Smooth muscle cell (in vitro differentiated cells): ENCODE measurements around the gene NCBP2L. TPM values are rescaled to one million over a fixed set of nuclear protein-coding genes. Genes with fewer than 3 reads are reported as not detected.
A peak's percentile ranks its signal among the peaks of the same experiment; 100 is the strongest.

Source experiments
- DNase-seq: peaks from one replicate; lab custom pipeline; 2025; ENCODE audit not compliant: unreplicated experiment; lab: John Stamatoyannopoulos, UW
- H2AFZ ChIP-seq: fragments of 200-600 bp; sonication (generic); 2 replicates; pipeline ENCODE4 v1.6.0; 2016; ENCODE audit warnings: antibody characterized with exemption, low read depth, mild to moderate bottlenecking
- H3F3A ChIP-seq: fragments of 200-600 bp; sonication (generic); 2 replicates; pipeline ENCODE4 v1.6.0; 2017; ENCODE audit warnings: antibody characterized with exemption, low read depth
- H3K27ac ChIP-seq: fragments of 200-600 bp; sonication (generic); 2 replicates; pipeline ENCODE4 v1.5.1; 2016; ENCODE audit warnings: low read depth, mild to moderate bottlenecking
- H3K27me3 ChIP-seq: fragments of 200-600 bp; sonication (generic); 2 replicates; pipeline ENCODE4 v1.6.1; 2016; ENCODE audit warnings: low read depth, mild to moderate bottlenecking
- H3K36me3 ChIP-seq: fragments of 200-600 bp; sonication (generic); 2 replicates; pipeline ENCODE4 v1.5.1; 2016; ENCODE audit warnings: low read depth
- H3K4me1 ChIP-seq: fragments of 200-600 bp; sonication (generic); 2 replicates; pipeline ENCODE4 v1.5.1; 2016; ENCODE audit warnings: low read depth
- H3K4me2 ChIP-seq: fragments of 200-600 bp; sonication (generic); 2 replicates; pipeline ENCODE4 v1.6.0; 2016; ENCODE audit warnings: mild to moderate bottlenecking
- H3K4me3 ChIP-seq: fragments of 200-600 bp; sonication (generic); 2 replicates; pipeline ENCODE4 v1.5.1; 2016; ENCODE audit warnings: mild to moderate bottlenecking
- H3K79me2 ChIP-seq: fragments of 200-600 bp; sonication (generic); 2 replicates; pipeline ENCODE4 v1.6.0; 2016; ENCODE audit warnings: low read depth, mild to moderate bottlenecking
- H3K9ac ChIP-seq: fragments of 200-600 bp; sonication (generic); 2 replicates; pipeline ENCODE4 v1.6.0; 2016; ENCODE audit warnings: low read depth
- H3K9me3 ChIP-seq: fragments of 200-600 bp; sonication (generic); replicated peaks from 2 replicates; pipeline ENCODE4 v1.5.1; 2016; ENCODE audit warnings: low read depth
- H4K20me1 ChIP-seq: fragments of 200-600 bp; sonication (generic); 2 replicates; pipeline ENCODE4 v1.6.0; 2016; ENCODE audit warnings: low read depth
- WGBS: methylation state at CpG from one replicate; pipeline ENCODE4 v1.1.7; 2016; ENCODE audit warnings: low lambda C conversion rate; 5-methylcytosine and 5-hydroxymethylcytosine counted together
- polyA plus RNA-seq: library from polyadenylated mRNA; unstranded; fragments of >200 nt; fragmentation: Nextera tagmentation; extraction: Ambion mirVana; gene quantifications from 2 replicates; pipeline ENCODE4 v1.2.1, GENCODE V29; 2016
- total RNA-seq: library from RNA; depleted of rRNA; stranded (reverse); fragments of >200 nt; gene quantifications from 2 replicates; pipeline ENCODE4 v1.2.3, GENCODE V29; 2014
- TF ChIP-seq, protein P1 (sequence below): fragments of 200-600 bp; sonication (generic); IDR thresholded peaks from 2 replicates; pipeline ENCODE4 v1.5.1; 2017; ENCODE audit warnings: borderline replicate concordance, mild to moderate bottlenecking, antibody characterized with exemption; ENCODE audit not compliant: insufficient read depth, poor library complexity, severe bottlenecking

Gene NCBP2L
- total and polyA plus RNA-seq, 2 experiments from 2014 or later = not detected

DNA sequence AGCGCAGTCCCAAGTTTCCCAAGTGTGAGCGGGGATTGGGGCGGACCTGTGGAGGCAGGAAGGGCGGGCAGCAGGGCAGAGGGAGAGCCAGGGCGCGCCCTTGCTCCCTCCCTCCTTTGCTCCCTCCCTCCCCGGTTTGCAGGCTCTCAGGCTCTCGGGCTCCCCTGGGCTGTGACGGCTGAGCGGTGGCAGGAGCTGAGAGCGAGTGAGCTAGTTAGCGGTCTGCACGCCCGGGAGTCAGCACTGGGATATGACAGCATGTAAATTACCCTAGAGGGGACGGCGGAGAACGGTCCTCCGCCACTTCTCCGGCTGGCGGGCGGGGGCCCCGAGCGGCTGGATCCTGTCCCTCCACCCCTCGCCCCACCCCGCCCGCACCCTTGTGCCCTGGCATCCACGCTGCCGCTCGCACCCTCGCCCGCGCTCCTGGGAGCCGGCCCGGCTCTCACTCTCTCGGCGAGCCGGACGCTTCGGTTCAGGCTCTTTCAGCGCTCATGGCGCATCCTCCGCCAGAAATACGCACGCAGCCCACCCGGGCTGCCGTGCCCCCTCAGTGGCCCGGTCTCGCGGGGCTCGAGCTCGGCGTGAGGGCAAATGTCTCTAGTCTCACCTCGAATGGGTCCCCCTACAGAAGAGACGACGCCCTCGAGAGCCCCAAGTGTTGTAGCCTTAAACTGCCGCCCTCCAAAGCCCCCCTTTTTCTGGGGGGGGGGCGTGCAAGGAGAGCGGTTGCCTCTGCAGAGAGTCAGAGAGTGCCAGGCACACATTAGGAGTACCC is 1.6 kb upstream of the NCBP2L start, which contains the start of gene TSC22D3:
TSC22D3 (minus strand) TSS at position 54 of the 778 bp plus-strand sequence. CDS start 368 bp downstream, outside the sequence.
- H4K20me1 ChIP-seq = no peaks in the 10 kb centered on the region
- peak within 1 kb of the TSS; percentile 23 for H3K9ac ChIP-seq
- no peaks in the 10 kb centered on the region for H3K36me3 ChIP-seq
- H3F3A ChIP-seq = no peaks in the 10 kb centered on the region
- peak; percentile 48 for DNase-seq
- peak within 1 kb of the TSS; percentile 98 for H2AFZ ChIP-seq
- peak within 1 kb of the TSS; percentile 96 for H3K4me2 ChIP-seq
- H3K27ac ChIP-seq = no peak within 1 kb of the TSS
- H3K4me3 ChIP-seq = peak within 1 kb of the TSS; percentile 64
- WGBS = 1% methylated on average over 43 of the region's 59 CpGs
- H3K79me2 ChIP-seq = no peaks in the 10 kb centered on the region
- TF ChIP-seq, protein P1, sequence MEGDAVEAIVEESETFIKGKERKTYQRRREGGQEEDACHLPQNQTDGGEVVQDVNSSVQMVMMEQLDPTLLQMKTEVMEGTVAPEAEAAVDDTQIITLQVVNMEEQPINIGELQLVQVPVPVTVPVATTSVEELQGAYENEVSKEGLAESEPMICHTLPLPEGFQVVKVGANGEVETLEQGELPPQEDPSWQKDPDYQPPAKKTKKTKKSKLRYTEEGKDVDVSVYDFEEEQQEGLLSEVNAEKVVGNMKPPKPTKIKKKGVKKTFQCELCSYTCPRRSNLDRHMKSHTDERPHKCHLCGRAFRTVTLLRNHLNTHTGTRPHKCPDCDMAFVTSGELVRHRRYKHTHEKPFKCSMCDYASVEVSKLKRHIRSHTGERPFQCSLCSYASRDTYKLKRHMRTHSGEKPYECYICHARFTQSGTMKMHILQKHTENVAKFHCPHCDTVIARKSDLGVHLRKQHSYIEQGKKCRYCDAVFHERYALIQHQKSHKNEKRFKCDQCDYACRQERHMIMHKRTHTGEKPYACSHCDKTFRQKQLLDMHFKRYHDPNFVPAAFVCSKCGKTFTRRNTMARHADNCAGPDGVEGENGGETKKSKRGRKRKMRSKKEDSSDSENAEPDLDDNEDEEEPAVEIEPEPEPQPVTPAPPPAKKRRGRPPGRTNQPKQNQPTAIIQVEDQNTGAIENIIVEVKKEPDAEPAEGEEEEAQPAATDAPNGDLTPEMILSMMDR = peak; percentile 4
- no peaks in the 10 kb centered on the region for H3K9me3 ChIP-seq
- H3K4me1 ChIP-seq = peaks cover 16% of the 10 kb centered on the region
- peaks cover 38% of the 10 kb centered on the region for H3K27me3 ChIP-seq

DNA sequence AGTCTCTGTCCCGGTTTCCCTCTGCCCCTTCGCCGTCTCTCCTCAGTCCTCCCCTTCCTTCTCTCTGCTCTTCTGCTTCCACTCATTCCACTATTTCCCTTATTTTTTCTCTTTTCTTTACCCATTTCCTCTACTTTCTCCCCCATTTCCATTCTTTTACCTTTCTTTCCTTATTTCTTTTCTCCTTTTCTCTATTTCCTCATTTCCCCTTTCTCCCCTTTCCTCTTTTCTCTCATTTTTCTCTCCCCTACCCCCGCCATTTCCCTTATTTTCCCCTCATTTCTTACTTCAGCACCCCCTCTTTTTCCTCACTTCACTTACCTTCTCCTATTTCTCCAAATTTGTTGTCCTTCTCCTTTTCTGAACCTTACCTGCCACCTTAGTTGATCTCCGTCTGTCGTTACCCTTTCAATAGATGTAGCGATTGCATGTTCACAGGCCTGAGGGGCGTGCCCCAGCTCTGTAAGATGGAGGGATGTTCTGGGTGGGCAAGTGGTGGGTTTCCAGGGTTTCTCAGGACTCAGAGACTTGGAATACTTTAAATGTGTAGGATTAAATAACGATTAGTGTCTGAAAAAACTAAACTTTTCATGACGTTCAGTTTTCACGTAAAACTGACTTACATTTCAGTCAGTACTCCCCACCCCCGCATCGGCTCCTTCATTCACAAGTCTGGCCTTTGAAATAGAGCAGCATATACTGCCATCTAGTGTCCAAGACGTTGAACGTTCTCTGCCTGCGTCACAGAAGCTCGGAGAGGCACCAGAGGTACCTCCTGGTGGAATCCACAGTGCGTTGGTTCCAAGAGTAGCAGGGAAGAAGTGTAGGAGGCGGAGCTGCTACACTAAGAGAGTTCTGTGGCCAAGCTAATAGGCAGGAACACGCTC is 641 bp upstream of the NCBP2L start:
- H3K4me3 ChIP-seq = peak overlapping the region; percentile 64
- 6% methylated on average over 20 of the region's 20 CpGs for WGBS
- no peak overlapping the region for H3K9ac ChIP-seq
- H3K79me2 ChIP-seq = no peaks in the 10 kb centered on the region
- H3K4me2 ChIP-seq = peak overlapping the region; percentile 96
- H2AFZ ChIP-seq = peak overlapping the region; percentile 98
- TF ChIP-seq, protein P1 = peak; percentile 81
- H4K20me1 ChIP-seq = no peaks in the 10 kb centered on the region
- H3K27me3 ChIP-seq = peaks cover 38% of the 10 kb centered on the region
- peak; percentile 57 for DNase-seq
- no peaks in the 10 kb centered on the region for H3K36me3 ChIP-seq
- H3K4me1 ChIP-seq = peaks cover 16% of the 10 kb centered on the region
- H3K9me3 ChIP-seq = no peaks in the 10 kb centered on the region
- no peak overlapping the region for H3K27ac ChIP-seq
- no peaks in the 10 kb centered on the region for H3F3A ChIP-seq

GRCh38 chrX:107780525-107780924 is 3.0 kb downstream of the NCBP2L start:
- H3K36me3 ChIP-seq = no peaks in the 10 kb centered on the region
- no peak for DNase-seq
- no peak overlapping the region for H3K4me2 ChIP-seq
- no peaks in the 10 kb centered on the region for H3K79me2 ChIP-seq
- TF ChIP-seq, protein P1 = no peak
- H4K20me1 ChIP-seq = no peaks in the 10 kb centered on the region
- H3K9me3 ChIP-seq = no peaks in the 10 kb centered on the region
- H3K4me3 ChIP-seq = no peak overlapping the region
- no peaks in the 10 kb centered on the region for H3F3A ChIP-seq
- H3K27me3 ChIP-seq = peaks cover 4% of the 10 kb centered on the region
- H3K4me1 ChIP-seq = peaks cover 10% of the 10 kb centered on the region
- WGBS = 92% methylated on average over 9 of the region's 9 CpGs
- no peak overlapping the region for H3K27ac ChIP-seq
- no peak overlapping the region for H2AFZ ChIP-seq
- H3K9ac ChIP-seq = no peak overlapping the region
